ENCODE measurements around the gene GATAD2B. TPM values are rescaled to one million over a fixed set of nuclear protein-coding genes. Genes with fewer than 3 reads are reported as not detected.

Gene GATAD2B
- total RNA-seq, 1 experiment from 2014 or later: 46.9 TPM

DNA sequence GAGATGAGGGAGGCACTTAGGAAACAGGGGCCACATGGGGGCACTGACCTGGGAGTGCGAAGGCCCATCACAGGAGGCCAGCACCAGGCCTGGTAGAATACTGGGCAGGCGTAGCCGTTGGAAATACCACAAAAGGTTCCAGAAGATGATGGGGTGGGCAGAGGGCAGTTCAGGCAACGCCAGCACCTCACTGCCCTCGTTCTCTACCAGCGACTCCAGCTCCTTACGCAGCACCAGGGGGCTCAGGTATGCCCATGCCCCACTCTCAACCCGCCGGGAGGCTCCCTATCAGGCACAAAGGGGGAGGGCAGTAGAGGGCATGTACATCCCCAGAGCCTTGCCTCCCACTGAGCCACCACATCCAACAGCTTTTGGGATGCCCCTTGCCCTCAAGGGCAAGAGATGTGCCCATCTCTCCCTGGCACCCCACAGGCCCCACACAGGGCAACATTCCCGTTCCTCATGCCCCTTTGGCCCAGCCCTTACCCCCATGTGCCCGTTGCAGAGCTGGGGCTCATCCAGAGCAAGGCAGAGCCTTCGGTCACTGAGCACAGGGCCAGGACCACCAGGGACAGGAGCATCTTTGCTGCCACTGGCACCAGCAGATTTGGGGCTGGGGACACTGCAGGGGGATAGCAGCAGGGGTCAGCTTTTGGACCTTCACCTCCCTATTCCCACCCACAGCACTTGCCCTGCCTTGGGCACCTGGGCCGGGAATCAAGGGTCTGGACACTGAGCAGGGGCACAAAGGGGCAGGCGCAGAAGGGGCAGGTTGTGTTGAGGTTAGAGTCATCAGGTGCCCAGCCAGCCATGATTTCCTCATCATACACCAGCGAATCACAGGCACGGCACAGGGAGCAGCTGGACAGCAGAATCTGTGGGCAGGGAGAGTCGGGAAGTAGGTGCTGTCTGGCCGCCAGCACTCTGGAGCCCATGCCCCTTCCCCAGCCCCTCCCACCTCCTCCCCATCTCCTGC lies 9.7 kb upstream of the GATAD2B start (continued):
- TF ChIP-seq, protein P1, sequence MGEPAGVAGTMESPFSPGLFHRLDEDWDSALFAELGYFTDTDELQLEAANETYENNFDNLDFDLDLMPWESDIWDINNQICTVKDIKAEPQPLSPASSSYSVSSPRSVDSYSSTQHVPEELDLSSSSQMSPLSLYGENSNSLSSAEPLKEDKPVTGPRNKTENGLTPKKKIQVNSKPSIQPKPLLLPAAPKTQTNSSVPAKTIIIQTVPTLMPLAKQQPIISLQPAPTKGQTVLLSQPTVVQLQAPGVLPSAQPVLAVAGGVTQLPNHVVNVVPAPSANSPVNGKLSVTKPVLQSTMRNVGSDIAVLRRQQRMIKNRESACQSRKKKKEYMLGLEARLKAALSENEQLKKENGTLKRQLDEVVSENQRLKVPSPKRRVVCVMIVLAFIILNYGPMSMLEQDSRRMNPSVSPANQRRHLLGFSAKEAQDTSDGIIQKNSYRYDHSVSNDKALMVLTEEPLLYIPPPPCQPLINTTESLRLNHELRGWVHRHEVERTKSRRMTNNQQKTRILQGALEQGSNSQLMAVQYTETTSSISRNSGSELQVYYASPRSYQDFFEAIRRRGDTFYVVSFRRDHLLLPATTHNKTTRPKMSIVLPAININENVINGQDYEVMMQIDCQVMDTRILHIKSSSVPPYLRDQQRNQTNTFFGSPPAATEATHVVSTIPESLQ (CRISPR knock-in tag; IDR thresholded peaks at IDR 0.05): no peak
- TF ChIP-seq SMAD4 (CRISPR knock-in tag; IDR thresholded peaks at IDR 0.05) (no peak), ESRRA (CRISPR knock-in tag; IDR thresholded peaks at IDR 0.05; ENCODE audit: borderline replicate concordance) (no peak), ZNF219 (CRISPR knock-in tag; IDR thresholded peaks at IDR 0.05; ENCODE audit: borderline replicate concordance) (no peak), SMAD3 (CRISPR knock-in tag; IDR thresholded peaks at IDR 0.05; ENCODE audit: borderline replicate concordance) (no peak), ATF1 (CRISPR knock-in tag; IDR thresholded peaks at IDR 0.05) (no peak), FOXJ3 (CRISPR knock-in tag; IDR thresholded peaks at IDR 0.05; ENCODE audit: borderline replicate concordance) (no peak)

GRCh38 chr1:153929981-153930948 lies 7.5 kb upstream of the GATAD2B start:
- no peaks in the 10 kb centered on the region for H3K27me3 Mint-ChIP-seq (ENCODE audit: low read depth)
- no peaks in the 10 kb centered on the region for H3K4me1 Mint-ChIP-seq
- TF ChIP-seq ERG (CRISPR knock-in tag; IDR thresholded peaks at IDR 0.05): no peak
- TF ChIP-seq E2F4 (CRISPR knock-in tag; IDR thresholded peaks at IDR 0.05; ENCODE audit: borderline replicate concordance, low read depth): no peak
- no peak for TF ChIP-seq ELF4 (CRISPR knock-in tag; IDR thresholded peaks at IDR 0.05; ENCODE audit: low read depth)
- TF ChIP-seq OVOL2 (CRISPR knock-in tag; IDR thresholded peaks at IDR 0.05; ENCODE audit: borderline replicate concordance): no peak
- TF ChIP-seq TEAD1 (CRISPR knock-in tag; IDR thresholded peaks at IDR 0.05): no peak
- TF ChIP-seq ZNF317 (CRISPR knock-in tag; IDR thresholded peaks at IDR 0.05; ENCODE audit: borderline replicate concordance, low read depth): no peak
- TF ChIP-seq ZNF232 (CRISPR knock-in tag; IDR thresholded peaks at IDR 0.05): no peak
- TF ChIP-seq ESRRA (CRISPR knock-in tag; IDR thresholded peaks at IDR 0.05; ENCODE audit: borderline replicate concordance): no peak
- no peak for TF ChIP-seq ZNF423 (CRISPR knock-in tag; IDR thresholded peaks at IDR 0.05)
- no peak for TF ChIP-seq SMAD4 (CRISPR knock-in tag; IDR thresholded peaks at IDR 0.05)
- no peak for TF ChIP-seq ZNF263 (CRISPR knock-in tag; IDR thresholded peaks at IDR 0.05; ENCODE audit: low read depth)
- no peak for TF ChIP-seq ZSCAN18 (CRISPR knock-in tag; IDR thresholded peaks at IDR 0.05)
- no peak for TF ChIP-seq ZNF671 (CRISPR knock-in tag; IDR thresholded peaks at IDR 0.05)
- TF ChIP-seq JAZF1 (CRISPR knock-in tag; IDR thresholded peaks at IDR 0.05): no peak
- no peak for TF ChIP-seq RORB (CRISPR knock-in tag; IDR thresholded peaks at IDR 0.05)
- TF ChIP-seq FOXJ3 (CRISPR knock-in tag; IDR thresholded peaks at IDR 0.05; ENCODE audit: borderline replicate concordance): no peak
- TF ChIP-seq NFATC4 (CRISPR knock-in tag; IDR thresholded peaks at IDR 0.05): no peak
- no peaks in the 10 kb centered on the region for H3K9me3 Mint-ChIP-seq
- H3K4me3 Mint-ChIP-seq: no peak overlapping the region
- ATAC-seq (peak; percentile 68), DNase-seq (ENCODE audit: low spot score) (no peak)
- ChIA-PET POLR2A (interaction anchor here (0.6 kb wide), 1 partner anchor 16 kb away, joined by 3 read pairs; the partner anchor contains the start of gene DENND4B), CTCF (interaction anchor here (0.6 to 2.6 kb wide), 6 partner anchors 11 to 298 kb away, joined by 3 to 18 read pairs (median 4); partner anchors contain the start of gene DENND4B)
- H3K27ac Mint-ChIP-seq: no peak overlapping the region
- peaks cover 25% of the 10 kb centered on the region for H3K36me3 Mint-ChIP-seq

Measured in WTC11 (cell line).